PC-9 (cell line): ENCODE data around the gene MRPS27.

Experiments used
- EZH2 ChIP-seq: fragments of 200-600 bp; sonication (generic); IDR thresholded peaks from 2 replicates; pipeline ENCODE4 v1.8.0; 2017; ENCODE audit warnings: antibody characterized with exemption, low read depth
- TF ChIP-seq, protein P1 (sequence below): fragments of 200-600 bp; sonication (generic); conservative IDR thresholded peaks from 2 replicates; pipeline ENCODE4 v1.6.1; 2017; ENCODE audit warnings: mixed run types, antibody characterized with exemption, mild to moderate bottlenecking, moderate library complexity

DNA sequence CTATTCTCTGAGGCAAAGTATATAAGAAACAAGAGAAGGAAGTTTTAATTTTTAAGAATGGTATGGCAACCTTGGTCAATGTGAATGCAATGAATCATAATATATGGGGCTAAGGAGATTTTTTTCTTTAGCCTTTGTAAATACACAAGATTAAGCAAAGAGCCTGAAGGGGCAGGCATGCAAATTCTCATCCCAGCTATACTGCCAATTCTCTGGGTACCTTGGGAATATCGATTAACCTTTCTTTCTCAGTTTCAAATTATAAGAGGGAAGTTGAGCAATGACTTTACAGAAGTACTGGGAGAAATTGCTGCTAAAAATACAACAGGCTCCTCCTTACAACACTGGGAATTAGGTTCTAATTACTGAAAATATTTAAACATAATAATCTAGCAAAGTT lies 97.5 kb downstream of the MRPS27 start:
- TF ChIP-seq, protein P1, sequence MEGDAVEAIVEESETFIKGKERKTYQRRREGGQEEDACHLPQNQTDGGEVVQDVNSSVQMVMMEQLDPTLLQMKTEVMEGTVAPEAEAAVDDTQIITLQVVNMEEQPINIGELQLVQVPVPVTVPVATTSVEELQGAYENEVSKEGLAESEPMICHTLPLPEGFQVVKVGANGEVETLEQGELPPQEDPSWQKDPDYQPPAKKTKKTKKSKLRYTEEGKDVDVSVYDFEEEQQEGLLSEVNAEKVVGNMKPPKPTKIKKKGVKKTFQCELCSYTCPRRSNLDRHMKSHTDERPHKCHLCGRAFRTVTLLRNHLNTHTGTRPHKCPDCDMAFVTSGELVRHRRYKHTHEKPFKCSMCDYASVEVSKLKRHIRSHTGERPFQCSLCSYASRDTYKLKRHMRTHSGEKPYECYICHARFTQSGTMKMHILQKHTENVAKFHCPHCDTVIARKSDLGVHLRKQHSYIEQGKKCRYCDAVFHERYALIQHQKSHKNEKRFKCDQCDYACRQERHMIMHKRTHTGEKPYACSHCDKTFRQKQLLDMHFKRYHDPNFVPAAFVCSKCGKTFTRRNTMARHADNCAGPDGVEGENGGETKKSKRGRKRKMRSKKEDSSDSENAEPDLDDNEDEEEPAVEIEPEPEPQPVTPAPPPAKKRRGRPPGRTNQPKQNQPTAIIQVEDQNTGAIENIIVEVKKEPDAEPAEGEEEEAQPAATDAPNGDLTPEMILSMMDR: no peak
- TF ChIP-seq EZH2: no peak
